ENCODE data around the gene CORO2B. TPM values are rescaled to one million over a fixed set of nuclear protein-coding genes. Genes with fewer than 3 reads are reported as not detected.

The CORO2B gene
- total RNA-seq, 5 donors from 2014 or later (not counting 1 experiment from before 2014, with no cell fraction given): 0.06 to 0.39 (median 0.09) TPM; not detected in 2

DNA sequence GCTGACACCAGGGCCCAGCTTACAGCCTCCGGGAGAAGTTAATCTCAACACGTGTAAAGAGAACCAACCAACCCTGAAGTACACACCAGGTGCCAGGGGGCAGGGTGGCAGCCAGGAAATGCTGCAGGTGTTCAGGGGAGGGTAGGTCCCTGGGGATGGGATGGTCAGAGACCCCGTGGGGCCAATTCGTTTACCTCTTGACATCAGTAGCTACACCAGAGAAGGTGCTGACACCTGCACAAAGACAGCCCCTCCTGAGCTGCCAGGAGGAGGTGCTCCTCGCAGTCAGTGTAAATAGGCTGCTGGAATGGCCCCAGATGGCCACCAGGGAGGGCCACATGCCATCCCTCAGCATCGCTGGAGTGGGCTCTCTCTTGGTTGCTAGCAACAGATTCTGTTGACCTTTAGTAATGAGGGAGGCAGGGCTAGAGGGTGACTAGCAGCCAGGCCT is 52.8 kb downstream of the CORO2B start:
- Histone ChIP-seq H3K4me1 (ENCODE audit: control insufficient read depth in 1 of 2, extremely low read depth in 1 of 2, insufficient read depth in 2 of 2, low read length in 2 of 2) (no peaks in the 10 kb centered on the region), H3K4me3 (ENCODE audit: control insufficient read depth in 1 of 2, extremely low read depth in 1 of 2, low read length in 1 of 2) (no peak overlapping the region), H3K36me3 (ENCODE audit: control insufficient read depth in 2 of 2, extremely low read depth in 1 of 2, insufficient read depth in 1 of 2, low read length in 1 of 2) (no peaks in the 10 kb centered on the region), H3K9me3 (no peaks in the 10 kb centered on the region), H3K27ac (ENCODE audit: low read length) (no peak overlapping the region), H3K27me3 (replicated peaks in 1 of 2; ENCODE audit: control insufficient read depth in 2 of 2, extremely low read depth in 1 of 2, insufficient read depth in 2 of 2, low read length in 1 of 2) (peaks cover 0 to 13% of the 10 kb centered on the region in 2 experiments)
- no peaks in the 10 kb centered on the region for H3K36me3 Mint-ChIP-seq
- H3K9me3 Mint-ChIP-seq: no peaks in the 10 kb centered on the region
- peaks cover 8 to 26% of the 10 kb centered on the region in 2 donors for H3K27me3 Mint-ChIP-seq
- WGBS (ENCODE audit: insufficient coverage): 75% methylated on average over 2 of the region's 6 CpGs
- H3K27ac Mint-ChIP-seq: peak overlapping the region in 1 of 2 donors; percentile 43
- ChIA-PET CTCF (no interaction called here), POLR2A (no interaction called here)
- ATAC-seq (replicated peaks in 1 of 4) (no peak), DNase-seq (peak in 1 of 35 experiments; percentile 6)
- H3K4me1 Mint-ChIP-seq: peaks cover 0 to 6% (median 0%) of the 10 kb centered on the region in 3 donors
- no peak overlapping the region for H3K4me3 Mint-ChIP-seq

DNA sequence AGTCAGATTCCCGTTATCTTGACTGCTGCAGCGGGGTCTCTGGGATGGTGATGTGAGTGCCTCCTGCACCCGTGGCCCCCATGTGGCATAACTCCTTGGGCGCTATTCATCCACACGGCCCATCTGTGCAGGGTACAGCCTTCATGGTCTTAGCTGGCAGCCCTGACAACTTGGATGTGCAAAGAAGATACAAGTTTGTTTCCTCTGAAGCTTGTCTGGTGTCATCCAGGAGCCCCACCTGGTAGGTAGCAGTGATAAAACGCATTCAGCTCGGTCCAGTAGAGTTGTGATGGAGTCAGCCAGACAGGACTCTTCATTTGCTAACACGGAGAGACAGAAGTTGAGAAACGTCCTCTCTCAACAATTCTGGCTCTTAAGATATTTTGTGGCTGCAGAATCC is 53.3 kb downstream of the CORO2B start:
- H3K36me3 ChIP-seq (ENCODE audit: control insufficient read depth in 2 of 2, extremely low read depth in 1 of 2, insufficient read depth in 1 of 2, low read length in 1 of 2): no peaks in the 10 kb centered on the region
- 84% methylated on average over 6 of the region's 9 CpGs for WGBS (ENCODE audit: insufficient coverage)
- no peak overlapping the region for H3K4me3 ChIP-seq (ENCODE audit: control insufficient read depth in 1 of 2, extremely low read depth in 1 of 2, low read length in 1 of 2)
- DNase-seq (no peak), ATAC-seq (replicated peaks in 1 of 4) (no peak)
- no peaks in the 10 kb centered on the region for H3K9me3 Mint-ChIP-seq
- POLR2A ChIA-PET: no interaction called here
- H3K27ac Mint-ChIP-seq: no peak overlapping the region
- H3K27me3 ChIP-seq (replicated peaks in 1 of 2; ENCODE audit: control insufficient read depth in 2 of 2, extremely low read depth in 1 of 2, insufficient read depth in 2 of 2, low read length in 1 of 2): peaks cover 0 to 11% of the 10 kb centered on the region in 2 experiments
- no peak overlapping the region for H3K4me3 Mint-ChIP-seq
- peaks cover 6 to 25% of the 10 kb centered on the region in 2 donors for H3K27me3 Mint-ChIP-seq
- H3K36me3 Mint-ChIP-seq: no peaks in the 10 kb centered on the region
- peaks cover 0 to 6% (median 0%) of the 10 kb centered on the region in 3 donors for H3K4me1 Mint-ChIP-seq
- CTCF ChIA-PET: no interaction called here
- H3K9me3 ChIP-seq: no peaks in the 10 kb centered on the region
- no peaks in the 10 kb centered on the region for H3K4me1 ChIP-seq (ENCODE audit: control insufficient read depth in 1 of 2, extremely low read depth in 1 of 2, insufficient read depth in 2 of 2, low read length in 2 of 2)
- H3K27ac ChIP-seq (ENCODE audit: low read length): no peak overlapping the region

DNA sequence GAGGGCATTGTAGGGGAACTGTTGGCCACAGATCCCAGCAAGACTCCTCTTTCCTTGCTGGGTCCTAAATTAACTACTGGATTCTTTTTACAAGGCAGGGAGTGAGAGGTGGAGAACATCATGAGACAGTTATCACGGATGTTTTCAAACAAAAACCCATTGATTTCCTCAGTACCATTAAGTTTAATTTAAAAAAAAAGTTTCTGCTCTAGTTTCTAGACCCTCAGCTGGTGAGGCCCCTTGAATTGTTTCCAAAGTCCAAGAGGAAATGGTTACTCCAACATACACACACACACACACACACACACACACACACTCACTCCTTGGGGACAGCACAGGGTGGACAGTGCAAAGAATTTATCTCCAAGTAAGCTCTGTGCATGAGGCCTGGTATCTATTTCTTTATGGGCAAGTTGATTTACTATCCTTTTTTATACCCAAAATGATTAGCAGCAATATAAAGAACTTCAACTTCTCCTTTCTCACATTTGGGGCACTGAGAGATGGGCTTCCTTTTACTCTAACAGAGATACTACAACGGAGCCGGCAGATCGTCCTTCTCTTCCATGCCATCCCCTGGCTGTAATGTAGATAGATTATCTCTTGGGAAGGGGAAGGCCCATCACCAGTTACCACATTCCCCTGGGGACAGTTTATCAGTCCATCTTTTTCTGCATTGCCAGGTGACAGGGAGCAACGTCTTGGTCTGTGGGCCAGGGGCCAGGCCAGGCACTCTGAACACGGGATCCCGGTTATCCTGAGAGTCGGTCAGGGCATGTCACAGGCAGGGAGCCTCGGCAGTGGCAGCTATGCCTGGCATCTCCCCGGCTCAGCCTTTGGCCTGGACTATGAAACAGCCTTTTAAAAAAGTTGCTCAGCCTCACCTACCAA is 54.7 kb downstream of the CORO2B start:
- Histone ChIP-seq H3K4me3 (ENCODE audit: control insufficient read depth in 1 of 2, extremely low read depth in 1 of 2, low read length in 1 of 2) (no peak overlapping the region), H3K27me3 (replicated peaks in 1 of 2; ENCODE audit: control insufficient read depth in 2 of 2, extremely low read depth in 1 of 2, insufficient read depth in 2 of 2, low read length in 1 of 2) (peaks cover 0 to 9% of the 10 kb centered on the region in 2 experiments), H3K9me3 (no peaks in the 10 kb centered on the region), H3K4me1 (ENCODE audit: control insufficient read depth in 1 of 2, extremely low read depth in 1 of 2, insufficient read depth in 2 of 2, low read length in 2 of 2) (no peaks in the 10 kb centered on the region), H3K27ac (ENCODE audit: low read length) (no peak overlapping the region), H3K36me3 (ENCODE audit: control insufficient read depth in 2 of 2, extremely low read depth in 1 of 2, insufficient read depth in 1 of 2, low read length in 1 of 2) (no peaks in the 10 kb centered on the region)
- Mint-ChIP-seq H3K27ac (no peak overlapping the region), H3K36me3 (no peaks in the 10 kb centered on the region), H3K27me3 (peaks cover 4 to 14% of the 10 kb centered on the region in 2 donors), H3K4me3 (no peak overlapping the region), H3K4me1 (peaks cover 0 to 6% (median 0%) of the 10 kb centered on the region in 3 donors), H3K9me3 (no peaks in the 10 kb centered on the region)
- CTCF ChIA-PET: no interaction called here
- POLR2A ChIA-PET: no interaction called here
- 100% methylated on average over 1 of the region's 10 CpGs for WGBS (ENCODE audit: insufficient coverage)
- no peak for DNase-seq
- no peak for ATAC-seq (replicated peaks in 1 of 4)

DNA sequence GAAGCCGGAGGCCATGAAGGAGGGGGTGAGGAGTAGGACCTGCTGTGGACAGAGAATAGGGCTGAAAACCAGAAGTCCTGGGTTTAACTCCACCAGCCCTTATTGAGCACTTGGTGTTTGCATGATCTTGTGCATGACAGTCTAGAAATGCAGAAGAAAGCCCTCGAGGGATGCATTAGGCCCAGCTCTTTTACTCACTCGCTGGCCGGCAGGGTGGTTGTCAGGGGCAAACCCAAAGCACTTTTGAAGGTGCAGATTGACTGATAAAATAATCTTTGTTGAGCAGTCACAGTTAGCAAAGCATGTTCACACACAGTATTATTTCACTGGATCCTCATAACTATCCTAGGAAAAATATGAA is 55.3 kb downstream of the CORO2B start:
- Mint-ChIP-seq H3K27ac (no peak overlapping the region), H3K9me3 (no peaks in the 10 kb centered on the region), H3K4me3 (no peak overlapping the region), H3K36me3 (no peaks in the 10 kb centered on the region), H3K4me1 (peaks cover 0 to 4% (median 0%) of the 10 kb centered on the region in 3 donors), H3K27me3 (peaks cover 0 to 10% of the 10 kb centered on the region in 2 donors)
- DNase-seq (no peak), ATAC-seq (replicated peaks in 1 of 4) (no peak)
- ChIA-PET CTCF (no interaction called here), POLR2A (no interaction called here)
- 95% methylated on average over 4 of the region's 4 CpGs for WGBS (ENCODE audit: insufficient coverage)
- H3K4me1 ChIP-seq (ENCODE audit: control insufficient read depth in 1 of 2, extremely low read depth in 1 of 2, insufficient read depth in 2 of 2, low read length in 2 of 2): no peaks in the 10 kb centered on the region
- no peak overlapping the region for H3K4me3 ChIP-seq (ENCODE audit: control insufficient read depth in 1 of 2, extremely low read depth in 1 of 2, low read length in 1 of 2)
- H3K9me3 ChIP-seq: no peaks in the 10 kb centered on the region
- H3K27me3 ChIP-seq (replicated peaks in 1 of 2; ENCODE audit: control insufficient read depth in 2 of 2, extremely low read depth in 1 of 2, insufficient read depth in 2 of 2, low read length in 1 of 2): peaks cover 0 to 9% of the 10 kb centered on the region in 2 experiments
- H3K27ac ChIP-seq (ENCODE audit: low read length): no peak overlapping the region
- H3K36me3 ChIP-seq (ENCODE audit: control insufficient read depth in 2 of 2, extremely low read depth in 1 of 2, insufficient read depth in 1 of 2, low read length in 1 of 2): no peaks in the 10 kb centered on the region

DNA sequence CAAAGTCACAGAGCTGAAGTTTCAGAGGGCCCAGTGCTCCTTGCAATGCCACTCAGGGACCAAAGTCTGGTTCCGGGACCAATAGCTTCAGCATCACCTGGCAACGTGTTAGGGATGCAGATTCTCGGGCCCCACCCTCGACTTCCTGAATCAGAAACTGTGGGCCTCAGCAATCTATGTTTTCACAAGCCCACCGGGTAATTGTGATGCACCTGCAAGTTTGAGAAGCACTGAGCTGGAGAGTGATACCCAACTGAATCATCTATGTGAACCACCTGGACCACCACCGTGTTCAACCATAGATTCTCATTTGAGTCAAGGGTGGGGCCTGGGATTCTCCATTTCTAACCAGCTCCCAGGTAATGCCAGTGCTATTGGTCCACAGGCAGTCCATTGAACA is 55.7 kb downstream of the CORO2B start:
- 71% methylated on average over 6 of the region's 6 CpGs for WGBS (ENCODE audit: insufficient coverage)
- ATAC-seq (replicated peaks in 1 of 4) (no peak), DNase-seq (no peak)
- no peaks in the 10 kb centered on the region for H3K4me1 ChIP-seq (ENCODE audit: control insufficient read depth in 1 of 2, extremely low read depth in 1 of 2, insufficient read depth in 2 of 2, low read length in 2 of 2)
- no peak overlapping the region for H3K27ac Mint-ChIP-seq
- POLR2A ChIA-PET: no interaction called here
- no peaks in the 10 kb centered on the region for H3K36me3 ChIP-seq (ENCODE audit: control insufficient read depth in 2 of 2, extremely low read depth in 1 of 2, insufficient read depth in 1 of 2, low read length in 1 of 2)
- H3K27me3 Mint-ChIP-seq: peaks cover 0 to 8% of the 10 kb centered on the region in 2 donors
- no peaks in the 10 kb centered on the region for H3K36me3 Mint-ChIP-seq
- H3K9me3 Mint-ChIP-seq: no peaks in the 10 kb centered on the region
- no peak overlapping the region for H3K4me3 ChIP-seq (ENCODE audit: control insufficient read depth in 1 of 2, extremely low read depth in 1 of 2, low read length in 1 of 2)
- H3K27me3 ChIP-seq (replicated peaks in 1 of 2; ENCODE audit: control insufficient read depth in 2 of 2, extremely low read depth in 1 of 2, insufficient read depth in 2 of 2, low read length in 1 of 2): peaks cover 0 to 9% of the 10 kb centered on the region in 2 experiments
- H3K27ac ChIP-seq (ENCODE audit: low read length): no peak overlapping the region
- no peaks in the 10 kb centered on the region for H3K9me3 ChIP-seq
- peaks cover 0 to 2% (median 0%) of the 10 kb centered on the region in 3 donors for H3K4me1 Mint-ChIP-seq
- no peak overlapping the region for H3K4me3 Mint-ChIP-seq
- CTCF ChIA-PET: no interaction called here

DNA sequence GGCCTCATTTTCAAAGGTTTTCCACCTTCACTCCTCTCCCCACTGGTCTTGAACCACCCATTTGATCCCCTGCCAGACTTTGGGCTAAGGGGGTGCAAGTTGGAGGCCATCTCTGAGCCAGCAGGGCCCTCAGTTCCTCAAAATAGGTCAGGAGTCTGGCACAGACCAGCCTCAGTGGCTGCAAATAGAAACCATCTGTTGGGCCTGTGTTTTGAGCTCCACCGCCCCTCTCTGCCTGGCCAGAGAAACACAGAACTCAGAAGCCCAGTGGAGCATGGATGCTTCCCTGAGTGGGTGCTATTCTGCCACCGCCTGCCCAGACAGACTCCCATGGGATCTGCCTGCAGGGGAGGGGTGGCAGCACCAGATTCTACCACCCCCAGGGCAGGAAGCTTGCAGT is 56.3 kb downstream of the CORO2B start:
- no peak overlapping the region for H3K27ac Mint-ChIP-seq
- H3K36me3 Mint-ChIP-seq: no peaks in the 10 kb centered on the region
- POLR2A ChIA-PET: no interaction called here
- WGBS (ENCODE audit: insufficient coverage): 80% methylated on average over 1 of the region's 2 CpGs
- Histone ChIP-seq H3K9me3 (no peaks in the 10 kb centered on the region), H3K36me3 (ENCODE audit: control insufficient read depth in 2 of 2, extremely low read depth in 1 of 2, insufficient read depth in 1 of 2, low read length in 1 of 2) (no peaks in the 10 kb centered on the region), H3K27me3 (replicated peaks in 1 of 2; ENCODE audit: control insufficient read depth in 2 of 2, extremely low read depth in 1 of 2, insufficient read depth in 2 of 2, low read length in 1 of 2) (peaks cover 0 to 5% of the 10 kb centered on the region in 2 experiments), H3K4me1 (ENCODE audit: control insufficient read depth in 1 of 2, extremely low read depth in 1 of 2, insufficient read depth in 2 of 2, low read length in 2 of 2) (no peaks in the 10 kb centered on the region), H3K27ac (ENCODE audit: low read length) (no peak overlapping the region), H3K4me3 (ENCODE audit: control insufficient read depth in 1 of 2, extremely low read depth in 1 of 2, low read length in 1 of 2) (no peak overlapping the region)
- H3K27me3 Mint-ChIP-seq: peaks cover 0 to 3% of the 10 kb centered on the region in 2 donors
- no peak overlapping the region for H3K4me3 Mint-ChIP-seq
- DNase-seq (no peak), ATAC-seq (replicated peaks in 1 of 4) (no peak)
- no peaks in the 10 kb centered on the region for H3K9me3 Mint-ChIP-seq
- CTCF ChIA-PET: no interaction called here
- peaks cover 0 to 2% (median 0%) of the 10 kb centered on the region in 3 donors for H3K4me1 Mint-ChIP-seq
